ENCODE results near the gene NBAS.
A peak's percentile ranks its signal among the peaks of the same experiment; 100 is the strongest.
"Not testable (repeated sequence)": the region's sequence is repeated elsewhere in the genome, so short reads cannot be mapped to it uniquely, and the experiment has no call there.

Gene NBAS

DNA sequence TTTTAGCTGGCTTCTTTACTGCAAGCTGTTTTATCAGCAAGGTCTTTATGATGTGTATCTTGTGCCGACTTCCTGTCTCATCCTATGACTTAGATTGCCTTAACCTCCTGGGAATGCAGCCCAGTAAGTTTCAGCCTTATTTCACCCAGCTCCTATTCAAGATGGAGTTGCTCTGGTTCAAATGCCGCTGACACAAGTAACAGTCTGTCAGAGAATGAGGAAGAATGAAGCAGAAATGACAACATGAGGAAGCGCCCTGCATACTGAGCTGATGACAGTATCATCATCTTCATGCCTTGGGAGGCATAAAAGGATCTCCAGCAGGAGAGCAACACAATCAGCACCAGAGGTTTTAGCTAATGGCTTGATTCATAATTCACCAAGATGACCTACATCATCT lies 309.4 kb downstream of the NBAS start:
- no peak for DNase-seq

DNA sequence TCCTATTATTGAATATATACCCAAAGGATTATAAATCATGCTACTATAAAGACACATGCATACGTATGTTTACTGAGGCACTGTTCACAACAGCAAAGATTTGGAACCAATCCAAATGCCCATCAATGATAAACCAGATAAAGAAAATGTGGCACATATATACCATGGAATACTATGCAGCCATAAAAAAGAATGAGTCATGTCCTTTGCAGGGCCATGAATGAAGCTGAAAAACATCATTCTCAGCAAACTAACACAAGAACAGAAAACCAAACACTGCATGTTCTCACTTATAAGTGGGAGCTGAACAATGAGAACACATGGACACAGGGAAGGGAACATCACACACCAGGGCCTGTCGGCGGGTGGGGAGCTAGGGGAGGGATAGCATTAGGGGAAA lies 310.2 kb downstream of the NBAS start:
- DNase-seq: not testable (repeated sequence)

DNA sequence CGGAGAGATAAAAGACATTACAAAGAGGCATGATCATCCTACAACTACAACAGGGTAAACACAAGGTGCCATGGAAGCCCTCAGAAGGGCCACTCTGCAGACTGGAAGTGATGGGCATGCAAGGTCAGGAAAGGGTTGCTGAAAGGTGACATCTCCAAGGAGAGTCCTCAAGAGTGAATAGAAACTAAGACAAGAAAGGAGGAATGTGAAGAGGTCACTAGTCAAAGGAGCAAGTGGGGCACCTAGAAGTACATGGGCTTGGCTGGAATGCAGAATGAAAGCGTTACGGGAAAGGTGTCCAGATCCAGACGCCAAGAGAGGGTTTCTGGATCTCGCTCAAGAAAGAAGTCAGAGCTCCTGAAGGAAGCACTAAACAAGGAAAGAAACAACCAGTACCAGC lies 314.3 kb downstream of the NBAS start:
- no peak for DNase-seq

DNA sequence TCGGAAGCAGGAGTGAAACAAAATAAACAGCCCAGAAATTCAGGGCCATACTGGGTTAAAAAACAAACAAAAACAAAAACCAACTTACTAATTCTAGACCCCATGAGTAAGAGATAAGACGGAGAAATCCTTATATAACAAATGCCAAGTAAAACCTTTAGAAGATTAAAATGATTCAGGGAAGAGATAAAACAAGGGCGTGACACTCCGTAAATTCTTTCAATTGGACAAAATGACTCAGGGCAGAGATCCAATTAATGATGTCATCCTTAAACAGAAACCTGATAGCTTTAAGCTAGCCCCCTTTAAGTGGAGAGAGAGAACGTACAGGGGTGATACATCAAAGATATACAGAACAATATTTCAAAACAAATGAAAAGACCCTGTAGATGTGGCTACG lies 317.4 kb downstream of the NBAS start:
- no peak for DNase-seq

DNA sequence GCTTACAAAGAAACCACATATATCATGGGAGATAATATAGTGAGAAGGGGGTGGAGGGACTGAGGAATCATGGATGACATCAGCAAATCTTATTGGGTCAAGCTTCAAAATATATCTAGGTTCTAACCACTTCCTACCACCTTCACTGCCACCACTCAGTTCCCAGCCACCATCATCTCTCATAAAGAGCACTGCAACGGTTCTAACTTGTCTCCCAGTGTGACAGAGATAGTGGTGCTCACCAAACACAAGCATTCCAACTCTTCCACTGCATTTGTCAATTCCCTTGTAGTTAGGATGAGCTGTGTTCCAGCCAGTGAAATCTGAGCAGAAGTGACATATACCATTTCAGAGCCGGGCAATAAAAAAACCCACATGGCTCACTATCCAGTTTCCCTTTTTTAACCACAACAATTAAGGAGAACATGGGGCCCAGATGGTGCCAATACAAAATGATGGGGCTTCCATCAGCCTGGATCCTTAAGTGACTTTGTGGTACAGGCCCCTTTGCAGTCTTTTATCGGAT lies 318.1 kb downstream of the NBAS start:
- peak; percentile 18 for DNase-seq

DNA sequence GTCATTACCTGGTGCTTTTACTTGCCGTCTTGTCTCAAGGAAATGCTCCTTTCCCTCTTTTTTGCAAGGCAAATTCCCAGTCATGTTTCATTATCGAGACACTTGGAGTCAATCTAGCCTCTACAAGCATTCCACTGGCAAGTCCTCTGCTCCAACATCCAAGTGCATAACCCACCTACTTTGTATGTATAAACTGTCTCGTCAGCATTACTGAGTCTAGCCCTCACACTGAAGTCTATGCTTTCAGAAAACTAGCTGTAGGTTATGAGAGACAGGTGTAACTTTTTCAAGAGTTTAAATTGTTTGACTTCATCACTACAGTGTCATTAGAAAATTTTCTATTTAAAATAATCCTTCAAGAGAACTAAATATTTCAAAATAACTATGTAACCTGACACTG lies 319.2 kb downstream of the NBAS start:
- DNase-seq: no peak

DNA sequence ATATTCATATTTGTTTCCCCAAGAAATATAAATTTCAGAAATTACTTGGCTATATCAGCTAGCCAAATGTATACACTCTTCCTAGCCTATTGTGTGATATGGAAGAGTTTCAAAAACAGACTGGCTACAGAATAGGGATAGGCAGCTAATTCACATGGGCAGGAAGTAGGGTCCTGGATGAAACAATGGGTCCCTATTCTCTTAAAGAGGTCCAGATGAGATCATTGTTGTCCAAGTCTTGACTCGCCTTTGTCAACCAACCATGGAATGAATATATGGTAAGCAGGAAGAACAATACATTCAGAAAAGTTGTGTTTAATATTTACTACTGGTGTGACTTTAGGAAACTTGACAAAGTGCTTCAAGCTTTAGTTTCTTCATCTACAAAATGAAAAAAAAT lies 319.9 kb downstream of the NBAS start:
- DNase-seq: no peak

DNA sequence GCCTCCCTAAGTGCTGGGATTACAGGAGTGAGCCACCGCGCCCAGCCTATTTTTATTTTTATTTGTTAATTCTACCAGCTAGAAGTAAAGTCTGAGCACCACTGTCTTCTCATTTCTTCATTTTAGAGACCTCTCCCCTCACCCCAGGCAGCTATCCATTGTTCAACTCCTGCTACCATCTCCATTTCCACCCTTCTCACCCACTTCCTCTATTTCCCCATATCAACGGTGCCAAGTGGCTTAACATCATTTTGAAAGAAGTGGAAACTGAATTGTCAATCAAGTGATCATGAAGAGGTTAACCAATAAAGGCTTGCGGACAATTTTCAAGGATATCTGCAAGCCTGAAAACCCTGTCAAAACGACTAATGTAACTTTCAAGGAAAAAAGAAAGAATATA lies 323.1 kb downstream of the NBAS start:
- no peak for DNase-seq

DNA sequence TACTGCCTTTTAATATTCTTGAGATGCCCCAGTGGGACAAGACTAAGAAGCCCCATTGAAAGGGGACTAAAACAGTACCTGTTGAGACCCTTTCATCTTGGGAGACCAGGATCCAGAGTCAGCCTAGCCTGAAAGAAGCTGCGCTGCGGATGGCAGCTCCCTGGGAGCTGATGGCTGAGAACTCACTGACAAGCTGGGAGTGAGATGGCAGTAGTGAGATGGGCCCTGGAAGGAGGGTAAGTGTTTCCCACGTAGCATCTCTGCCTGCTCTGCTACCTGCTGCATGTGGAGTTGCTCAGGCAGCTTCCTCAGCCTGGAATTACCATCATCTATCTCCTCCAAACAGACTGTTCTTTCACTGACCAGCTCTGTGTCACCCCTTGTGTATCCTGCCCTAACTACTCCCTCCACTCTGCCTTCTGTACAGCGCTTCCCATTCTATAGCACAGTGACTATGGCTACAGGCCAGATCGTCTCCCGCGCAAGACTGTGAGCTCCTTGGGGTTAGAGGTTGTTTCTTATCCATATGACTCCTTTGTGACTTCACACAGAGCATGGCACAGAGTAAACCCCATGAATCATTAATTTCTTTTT lies 330.4 kb downstream of the NBAS start:
- no peak for DNase-seq

DNA sequence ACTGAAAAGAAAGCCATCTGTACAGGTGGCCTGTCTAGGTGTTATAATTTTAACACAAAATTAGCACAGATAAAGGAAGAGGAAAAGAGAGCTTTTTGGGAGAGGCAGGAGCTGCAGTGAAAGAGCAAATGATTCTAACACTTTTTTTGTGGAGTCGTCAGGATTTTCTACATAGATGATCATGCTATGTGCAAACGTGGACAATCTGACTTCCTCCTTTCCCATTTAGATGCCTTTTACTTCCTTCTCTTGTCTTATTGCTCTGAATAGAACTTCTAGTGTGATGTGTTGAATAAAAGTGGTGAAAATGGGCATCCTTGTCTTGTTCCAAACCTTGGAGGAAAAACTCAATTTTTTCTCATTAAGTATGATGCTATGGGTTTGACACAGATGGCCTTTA lies 334.5 kb downstream of the NBAS start:
- DNase-seq: no peak

DNA sequence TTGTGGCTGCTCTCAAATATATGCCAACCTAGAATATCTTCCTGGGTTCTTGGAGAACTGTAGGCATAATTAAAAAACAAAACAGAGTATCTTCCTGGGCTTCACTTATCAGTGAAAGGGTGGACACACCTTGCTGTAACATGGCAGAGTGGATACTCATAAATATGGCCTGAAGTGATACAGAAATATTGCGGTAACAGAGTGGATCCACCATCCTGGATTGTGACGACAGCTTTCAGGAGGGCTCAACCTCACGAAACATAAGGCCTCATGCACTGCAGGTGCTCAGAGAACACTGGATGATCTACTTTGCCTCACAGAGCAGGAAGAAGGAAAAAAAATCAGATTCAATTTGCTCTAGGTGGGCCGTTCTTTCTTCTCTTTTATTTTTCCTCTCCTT lies 336.0 kb downstream of the NBAS start:
- DNase-seq: no peak

DNA sequence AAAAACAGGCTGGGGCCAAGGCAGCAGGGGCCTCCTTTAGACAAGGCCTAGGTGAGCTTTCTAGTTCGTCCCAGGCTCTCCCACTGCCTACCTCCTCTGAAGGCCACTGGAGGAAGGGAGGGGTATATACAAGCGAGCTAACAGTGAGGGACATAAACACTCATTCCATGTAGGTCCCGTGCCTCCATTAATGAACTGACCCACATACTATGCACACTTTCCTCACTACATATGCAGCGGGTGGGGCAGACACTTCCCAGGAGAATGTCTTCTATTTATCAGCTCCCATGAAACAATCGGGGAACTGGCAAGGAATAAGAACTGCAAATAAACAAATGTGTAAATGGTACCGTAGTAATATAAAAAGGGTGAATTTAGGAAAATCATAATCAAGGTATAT lies 336.5 kb downstream of the NBAS start:
- DNase-seq: no peak

DNA sequence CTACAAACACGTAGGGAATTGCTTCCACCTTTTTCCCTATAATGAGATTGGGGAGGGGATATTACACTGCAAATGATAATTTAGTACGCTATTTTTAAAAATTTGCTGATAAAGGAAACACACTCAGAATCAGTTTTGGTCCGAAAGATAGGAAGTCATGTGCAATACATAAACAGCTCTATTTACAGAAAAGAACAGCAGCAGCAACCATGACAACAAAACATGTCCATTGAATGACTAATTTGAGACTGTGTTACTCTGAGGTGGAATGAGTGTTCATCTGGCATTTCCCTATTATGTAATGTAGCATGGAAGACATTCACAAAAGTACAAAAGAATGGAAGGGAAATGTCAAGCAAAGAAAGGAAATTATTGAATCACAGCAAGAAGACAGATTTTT lies 337.2 kb downstream of the NBAS start:
- DNase-seq: no peak

DNA sequence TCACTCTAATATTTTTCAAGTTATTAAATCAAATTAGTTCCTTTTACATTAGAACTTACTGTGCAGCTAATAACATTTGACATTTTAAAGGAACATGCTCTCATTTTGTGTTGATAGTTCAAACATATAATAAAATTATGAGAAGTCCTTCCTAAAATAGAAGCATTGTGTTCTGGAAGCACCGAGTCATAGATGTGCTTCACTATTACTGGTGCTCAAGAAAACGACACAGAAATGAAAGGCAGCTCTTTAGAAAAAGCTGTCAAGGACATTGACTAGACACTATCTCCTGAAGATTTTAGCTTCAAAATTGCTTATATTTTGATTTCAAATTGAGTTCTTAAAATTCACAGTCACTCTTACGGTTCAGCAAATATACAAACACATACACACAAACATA lies 338.3 kb downstream of the NBAS start:
- no peak for DNase-seq

DNA sequence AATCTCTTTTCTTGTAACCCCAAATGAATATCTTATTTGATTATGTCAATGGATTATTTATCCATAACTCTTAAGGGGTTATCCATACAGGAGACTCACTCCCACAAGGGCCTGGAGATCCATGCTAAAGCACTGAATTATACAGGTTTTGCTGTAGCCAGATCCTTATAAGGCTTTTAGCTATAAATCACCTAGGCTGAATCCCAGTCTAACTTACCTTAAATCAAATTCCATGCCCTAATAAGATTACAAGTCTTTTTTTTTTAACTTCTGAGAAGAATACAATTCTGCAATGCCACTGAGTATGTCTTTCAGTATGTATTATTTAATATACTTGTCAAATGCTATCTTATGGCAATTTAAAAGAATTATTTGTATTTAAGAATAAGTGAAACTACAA lies 340.5 kb downstream of the NBAS start:
- no peak for DNase-seq

DNA sequence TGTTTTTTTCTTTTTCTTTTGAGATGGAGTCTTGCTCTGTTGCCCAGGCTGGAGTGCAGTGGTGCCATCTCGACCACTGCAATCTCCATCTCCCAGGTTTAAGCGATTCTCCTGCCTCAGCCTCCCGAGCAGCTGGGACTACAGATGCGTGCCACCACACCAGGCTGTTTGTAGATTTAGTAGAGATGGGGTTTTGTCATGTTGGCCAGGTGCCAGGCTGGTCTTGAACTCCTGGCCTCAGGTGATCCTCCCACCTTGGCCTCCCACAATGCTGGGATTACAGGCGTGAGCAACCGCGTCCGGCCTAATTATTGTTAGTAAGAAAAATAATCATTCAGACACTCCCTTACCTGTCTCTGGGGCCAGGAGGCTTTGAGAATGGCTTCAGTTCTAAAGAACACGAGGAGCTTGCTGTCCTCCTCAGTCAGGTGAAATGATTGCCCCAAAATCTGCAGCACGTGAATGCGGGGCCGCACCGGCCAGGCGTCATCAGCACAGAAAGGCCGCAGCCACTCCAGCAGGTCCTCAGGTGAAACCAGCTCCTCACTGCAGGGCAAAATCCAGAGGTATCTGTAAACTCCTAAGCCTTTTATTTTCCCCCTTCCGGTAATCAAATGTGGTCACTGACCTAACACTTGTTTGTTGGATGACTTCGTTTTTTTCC lies 342.6 kb downstream of the NBAS start:
- DNase-seq: no peak

DNA sequence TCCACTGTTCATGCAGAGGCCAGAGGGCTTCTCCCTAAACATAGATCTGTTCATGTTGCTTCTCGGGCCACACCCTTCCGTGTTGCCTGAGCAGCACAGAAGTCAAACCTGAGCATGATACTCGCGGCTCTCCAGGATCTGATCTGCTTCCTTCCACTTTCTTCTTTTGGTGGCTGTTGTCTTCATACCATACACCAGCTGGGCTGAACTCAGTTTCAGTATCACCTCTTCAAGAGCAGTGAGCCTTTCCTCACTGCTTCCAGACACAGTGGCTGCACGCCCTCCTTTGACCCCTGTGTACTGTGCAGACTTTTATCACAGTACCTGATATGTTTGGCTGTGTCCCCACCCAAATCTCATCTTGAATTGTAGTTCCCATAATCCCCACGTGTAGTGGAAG lies 348.9 kb downstream of the NBAS start:
- DNase-seq: no peak

DNA sequence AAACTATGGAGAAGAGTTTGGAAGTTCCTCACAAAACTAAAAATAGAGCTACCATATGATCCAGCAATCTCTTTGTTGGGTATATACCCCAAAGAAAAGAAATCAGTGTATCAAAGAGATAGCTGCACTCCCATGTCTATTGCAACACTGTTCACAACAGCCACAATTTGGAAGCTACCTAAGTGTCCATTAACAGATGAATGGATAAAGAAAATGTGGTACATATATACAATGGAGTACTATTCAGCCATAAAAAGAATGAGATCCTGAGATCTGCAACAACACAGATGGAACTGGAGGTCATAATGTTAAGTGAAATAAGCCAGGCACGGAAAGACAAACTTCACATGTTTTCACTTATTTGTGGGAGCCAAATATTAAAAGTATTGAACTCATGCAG lies 350.6 kb downstream of the NBAS start:
- DNase-seq: not testable (repeated sequence)

DNA sequence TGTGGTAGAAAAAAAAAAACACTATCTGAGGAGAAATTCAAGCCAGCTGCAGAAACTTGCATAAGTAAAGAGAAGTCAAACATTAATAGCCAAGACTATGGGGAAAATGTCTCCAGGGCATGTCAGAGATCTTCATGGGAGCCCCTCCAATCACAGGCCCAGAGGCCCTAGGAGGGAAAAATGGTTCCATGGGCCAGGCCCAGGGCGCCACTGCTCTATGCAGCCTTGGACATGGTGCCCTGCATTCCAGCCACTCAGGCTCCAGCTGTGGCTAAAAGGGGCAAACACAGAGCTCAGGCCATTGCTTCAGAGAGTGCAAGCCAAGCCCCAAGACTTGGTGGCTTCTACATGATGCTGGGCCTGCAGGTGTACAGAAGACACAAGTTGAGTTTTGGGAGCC lies 354.7 kb downstream of the NBAS start:
- DNase-seq: no peak

DNA sequence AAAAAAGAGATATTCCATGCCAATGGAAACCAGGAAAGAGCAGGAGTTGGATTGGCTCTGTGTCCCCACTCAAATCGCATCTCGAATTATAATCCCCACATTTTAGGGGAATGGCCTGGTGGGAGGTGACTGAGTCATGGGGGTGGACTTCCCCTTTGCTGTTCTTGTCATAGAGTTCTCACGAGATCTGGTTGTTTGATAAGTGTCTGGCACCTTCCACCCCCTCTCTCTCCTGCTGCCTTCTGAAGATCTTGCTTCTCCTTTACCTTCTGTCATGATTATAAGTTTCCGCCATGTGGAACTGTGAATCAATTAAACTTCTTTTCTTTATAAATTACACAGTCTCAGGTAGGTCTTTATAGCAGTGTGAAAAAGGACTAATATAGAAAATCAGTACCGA lies 355.6 kb downstream of the NBAS start:
- DNase-seq: no peak

DNA sequence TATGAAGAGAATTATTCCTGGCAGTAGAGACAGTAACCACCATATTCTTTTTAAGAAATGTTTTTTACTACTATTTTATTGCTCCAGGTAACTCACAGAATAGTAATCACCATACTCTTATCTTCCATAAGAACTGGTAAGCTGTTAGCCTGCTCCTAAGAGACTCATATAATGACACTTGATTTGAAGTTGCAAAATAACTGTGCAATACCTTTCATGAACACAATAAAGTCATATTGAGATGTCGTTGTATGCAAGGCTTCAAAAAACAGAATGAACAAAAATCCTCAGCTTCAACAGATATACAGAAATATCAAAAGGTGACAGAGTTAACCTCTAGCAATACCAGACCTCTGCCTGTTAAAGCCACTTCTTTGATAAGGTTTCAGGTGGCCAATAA lies 360.1 kb downstream of the NBAS start:
- DNase-seq: no peak

DNA sequence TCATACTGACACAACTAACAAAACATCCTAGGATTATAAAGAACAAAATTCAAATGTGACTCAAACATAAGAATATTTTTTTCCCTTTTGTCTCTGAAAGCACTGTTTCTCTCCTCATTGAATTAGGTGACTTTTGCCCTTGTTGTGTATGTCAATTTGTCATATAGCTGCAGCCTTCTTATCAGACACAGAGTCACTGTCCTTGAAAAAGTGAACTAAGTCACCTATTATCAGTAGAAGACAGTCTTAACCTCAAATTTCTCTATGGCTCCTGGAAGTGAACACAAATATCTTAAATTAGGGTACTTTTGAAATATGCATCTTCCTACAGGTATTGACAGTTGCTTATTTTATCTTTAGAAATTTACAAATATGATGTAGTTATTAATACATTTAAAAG lies 360.6 kb downstream of the NBAS start:
- DNase-seq: no peak

DNA sequence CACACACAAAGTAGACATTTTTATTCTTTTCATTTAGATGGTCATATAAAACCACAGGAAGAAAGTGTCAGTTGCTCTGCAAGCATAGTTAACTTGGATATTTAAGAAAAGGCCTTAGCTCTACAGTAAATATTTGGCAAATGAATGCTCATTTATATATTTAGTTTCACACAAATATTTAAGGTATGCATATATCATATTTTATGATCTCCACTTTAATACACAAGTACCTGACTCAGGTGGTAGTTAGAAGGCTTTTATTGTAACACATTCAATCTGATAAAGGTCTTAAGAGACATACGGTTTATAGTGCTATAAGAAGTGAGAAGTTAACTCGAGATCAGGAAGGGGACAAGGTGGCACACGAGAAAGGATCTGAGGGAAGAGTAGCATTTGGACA lies 363.1 kb downstream of the NBAS start:
- DNase-seq: no peak

DNA sequence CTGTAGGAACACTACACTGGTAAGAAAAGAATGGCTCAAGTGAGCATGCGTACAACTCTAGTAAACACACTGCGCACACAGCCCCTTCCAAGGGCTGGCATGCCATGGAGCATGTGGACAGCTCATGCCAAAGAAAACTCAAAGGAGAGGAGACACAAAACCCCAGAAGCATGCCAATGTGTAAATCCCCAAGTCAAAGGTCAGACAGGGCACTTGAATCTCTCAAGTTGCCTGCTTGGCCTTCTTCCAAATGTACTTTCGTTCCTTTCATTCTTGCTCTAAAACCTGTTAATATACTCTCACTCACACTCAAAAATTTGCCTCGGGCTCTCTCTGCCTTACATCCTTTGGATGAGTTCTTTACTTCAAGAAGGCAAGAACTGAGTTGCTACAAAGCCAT lies 365.3 kb downstream of the NBAS start:
- DNase-seq: no peak

DNA sequence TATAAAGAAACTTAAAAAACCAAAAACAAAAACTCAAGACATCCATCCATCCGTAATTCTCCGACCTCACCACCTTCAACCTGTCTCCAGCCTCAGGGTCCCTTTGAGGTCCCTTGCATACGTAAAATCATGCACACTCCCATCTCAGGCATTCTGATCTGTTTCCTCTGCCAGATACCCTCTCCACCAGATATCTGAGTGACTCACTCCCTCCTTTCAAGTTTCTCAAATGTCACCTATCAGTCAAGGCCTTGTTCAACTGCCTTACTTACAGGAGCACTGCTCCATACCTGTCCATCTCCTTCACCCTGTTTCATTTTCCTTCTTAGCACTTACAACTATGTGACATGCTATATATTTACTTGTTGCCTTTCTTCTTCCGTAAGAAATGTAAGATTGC lies 369.3 kb downstream of the NBAS start:
- DNase-seq: no peak

All from NCI-H2107 (cell line).